Mucosa of rectum (tissue), 2 donors: Measurements from ENCODE around the gene ASF1B.
"Not testable (repeated sequence)": the region's sequence is repeated elsewhere in the genome, so short reads cannot be mapped to it uniquely, and the experiment has no call there.

Experiments
- H3K27ac ChIP-seq, 2 donors: one replicate each; pipeline ENCODE4 v1.7.0; 2013; ENCODE audit warnings: inconsistent platforms in 2 of 2, low read depth in 2 of 2, low read length in 2 of 2
- H3K27me3 ChIP-seq, 2 donors: one replicate each; pipeline ENCODE4 v1.7.0; 2013; ENCODE audit warnings: low read length in 2 of 2; ENCODE audit not compliant: control insufficient read depth in 2 of 2, insufficient read depth in 2 of 2
- H3K36me3 ChIP-seq, 2 donors: one replicate each; pipeline ENCODE4 v1.7.0; 2013; ENCODE audit warnings: low read length in 2 of 2; ENCODE audit not compliant: control insufficient read depth in 2 of 2, insufficient read depth in 2 of 2
- H3K4me1 ChIP-seq, 2 donors: one replicate each; pipeline ENCODE4 v1.7.0; 2013; ENCODE audit warnings: low read length in 2 of 2, mild to moderate bottlenecking in 1 of 2; ENCODE audit not compliant: control insufficient read depth in 2 of 2, insufficient read depth in 2 of 2
- H3K4me3 ChIP-seq, 2 donors: one replicate each; pipeline ENCODE4 v1.7.0; 2013; ENCODE audit warnings: low read length in 2 of 2
- H3K9ac ChIP-seq, 2 donors: one replicate each; pipeline ENCODE4 v1.7.0; 2013; ENCODE audit warnings: low read length in 2 of 2, low read depth in 1 of 2, mild to moderate bottlenecking in 1 of 2
- H3K9me3 ChIP-seq, 2 donors: one replicate each; pipeline ENCODE4 v1.7.0; 2013; ENCODE audit warnings: low read length in 2 of 2; ENCODE audit not compliant: control insufficient read depth in 2 of 2
- donor health status: healthy.
- donor health status: Normal muscosa, but diverticular disease.

Gene ASF1B

DNA sequence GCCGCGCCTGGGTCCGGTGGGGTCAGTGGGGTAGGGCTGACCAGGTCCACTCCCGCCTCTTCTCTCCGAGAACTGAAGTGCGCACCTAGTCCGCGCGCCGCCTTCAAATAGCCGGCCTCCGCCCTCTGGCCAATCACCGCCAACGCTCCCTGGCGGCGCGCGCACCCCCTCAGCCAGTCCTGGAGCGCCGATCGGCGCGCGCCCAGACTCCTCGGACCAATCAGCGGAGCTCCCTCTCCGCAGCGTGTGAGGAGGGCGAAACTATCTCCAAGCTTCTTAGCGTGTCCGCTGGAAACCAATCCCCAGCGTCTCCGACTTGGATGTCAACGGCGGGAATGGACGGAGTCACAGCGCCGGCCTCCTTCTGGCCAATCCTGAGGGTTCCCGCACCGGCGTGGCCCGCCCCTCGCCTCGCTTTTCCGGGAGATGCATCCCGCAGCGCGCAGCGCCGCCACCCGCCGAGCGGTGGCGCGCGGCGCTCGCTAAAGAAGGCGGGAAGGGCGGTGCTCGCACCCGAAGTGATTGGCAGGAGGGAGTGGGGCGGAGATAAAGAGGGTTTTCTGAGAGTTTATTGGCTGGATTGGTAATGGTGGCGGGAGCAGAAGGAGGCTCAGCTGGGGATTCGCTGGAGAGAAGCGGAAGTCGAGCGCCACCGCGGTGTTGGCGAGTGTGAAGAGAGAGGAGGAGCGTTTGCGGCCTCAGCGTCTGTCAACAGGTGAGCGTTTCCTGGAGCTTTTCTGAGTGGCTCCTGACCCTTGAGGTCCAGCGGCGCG, at the start of gene ASF1B:
ASF1B (minus strand) TSS at position 81 of the 773 bp plus-strand sequence. CDS start 133 bp downstream, outside the sequence.
- Histone ChIP-seq H3K9ac (peak within 1 kb of the TSS; percentile 79 to 83), H3K4me1 (peaks cover 0 to 10% of the 10 kb centered on the region in 2 donors), H3K9me3 (no peaks in the 10 kb centered on the region), H3K27me3 (no peaks in the 10 kb centered on the region), H3K36me3 (no peaks in the 10 kb centered on the region), H3K4me3 (peak within 1 kb of the TSS; percentile 81 to 84), H3K27ac (peak within 1 kb of the TSS; percentile 94 to 97)

DNA sequence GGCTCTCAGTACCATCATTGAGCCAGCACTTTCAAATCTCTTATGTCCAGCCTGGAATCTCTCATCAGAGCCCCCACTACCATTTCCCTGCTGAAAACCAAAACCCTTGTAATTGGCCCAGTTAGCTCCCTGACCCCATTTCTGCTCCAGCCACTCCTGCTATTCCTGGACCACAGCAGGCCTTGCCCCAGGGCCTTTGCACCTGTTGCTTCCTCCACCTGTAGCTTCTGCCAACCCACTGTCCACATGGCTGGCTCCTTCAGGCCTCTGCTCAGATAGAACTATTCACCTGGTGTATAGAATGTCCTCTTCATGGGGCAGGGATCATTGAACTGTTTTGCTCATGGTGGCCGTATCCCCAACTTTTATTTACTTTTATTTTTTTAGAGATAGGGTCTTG, 49.3 kb upstream of the ASF1B start:
- not testable (repeated sequence) for H3K4me3 ChIP-seq

DNA sequence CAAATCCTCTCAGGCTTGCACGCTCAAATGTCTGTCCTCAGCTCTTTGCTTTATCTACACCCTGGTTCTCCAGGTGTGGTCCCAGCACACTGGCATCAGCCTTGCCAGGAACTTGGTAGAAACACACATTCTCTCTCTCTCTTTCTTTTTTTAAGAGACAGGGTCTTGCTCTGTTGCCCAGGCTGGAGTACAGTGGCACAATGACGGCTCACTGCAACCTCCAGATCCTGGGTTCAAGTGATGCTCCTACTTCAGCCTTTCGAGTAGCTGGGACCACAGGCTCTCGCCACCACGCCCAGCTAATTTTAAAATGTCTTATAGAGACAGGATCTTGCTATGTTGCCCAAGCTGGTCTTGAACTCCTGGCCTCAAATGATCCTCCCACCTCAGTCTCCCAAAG, 48.8 kb upstream of the ASF1B start:
- Histone ChIP-seq H3K9ac (no peak overlapping the region), H3K4me1 (no peaks in the 10 kb centered on the region), H3K27ac (no peak overlapping the region), H3K36me3 (no peaks in the 10 kb centered on the region), H3K27me3 (no peaks in the 10 kb centered on the region), H3K4me3 (no peak overlapping the region), H3K9me3 (no peaks in the 10 kb centered on the region)

More for the DNA sequence above, 49.3 kb upstream of the ASF1B start:
- H3K27ac ChIP-seq, H3K9me3 ChIP-seq, H3K27me3 ChIP-seq, H3K4me1 ChIP-seq, H3K9ac ChIP-seq, H3K36me3 ChIP-seq: not testable (repeated sequence)

DNA sequence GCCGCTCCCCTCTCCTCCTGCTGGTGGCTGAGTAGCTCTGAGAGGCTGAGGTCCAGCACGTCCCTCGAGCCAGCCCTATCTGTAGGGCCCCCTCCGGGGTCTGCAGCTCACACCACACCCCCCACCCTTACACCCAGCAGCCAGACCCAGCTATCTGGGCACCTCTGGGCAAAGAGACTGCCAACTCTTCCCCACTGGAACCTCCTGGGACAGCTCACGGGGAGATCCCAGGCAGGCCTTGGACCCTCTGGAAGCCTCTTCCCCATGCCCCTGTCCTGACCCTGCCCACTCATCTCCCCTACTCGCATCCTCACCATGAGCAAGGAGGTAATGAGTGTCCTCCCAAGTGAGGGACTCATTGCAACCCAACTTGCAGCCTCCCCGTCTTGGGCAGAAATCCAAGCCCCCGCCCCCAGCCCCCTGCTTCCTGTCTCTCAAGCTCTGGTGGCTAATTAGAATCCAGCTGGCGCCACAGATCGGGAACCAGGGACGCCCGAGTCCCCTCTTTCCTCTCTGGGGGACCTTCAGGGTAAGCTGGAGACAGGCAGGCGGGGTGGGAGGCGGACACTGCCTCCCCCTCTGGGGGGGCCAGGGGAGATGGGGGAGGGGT, 47.5 kb upstream of the ASF1B start:
- no peaks in the 10 kb centered on the region for H3K4me1 ChIP-seq
- no peaks in the 10 kb centered on the region for H3K36me3 ChIP-seq
- no peaks in the 10 kb centered on the region for H3K9me3 ChIP-seq
- H3K27me3 ChIP-seq: no peaks in the 10 kb centered on the region
- H3K27ac ChIP-seq: no peak overlapping the region
- H3K4me3 ChIP-seq: no peak overlapping the region
- no peak overlapping the region for H3K9ac ChIP-seq

DNA sequence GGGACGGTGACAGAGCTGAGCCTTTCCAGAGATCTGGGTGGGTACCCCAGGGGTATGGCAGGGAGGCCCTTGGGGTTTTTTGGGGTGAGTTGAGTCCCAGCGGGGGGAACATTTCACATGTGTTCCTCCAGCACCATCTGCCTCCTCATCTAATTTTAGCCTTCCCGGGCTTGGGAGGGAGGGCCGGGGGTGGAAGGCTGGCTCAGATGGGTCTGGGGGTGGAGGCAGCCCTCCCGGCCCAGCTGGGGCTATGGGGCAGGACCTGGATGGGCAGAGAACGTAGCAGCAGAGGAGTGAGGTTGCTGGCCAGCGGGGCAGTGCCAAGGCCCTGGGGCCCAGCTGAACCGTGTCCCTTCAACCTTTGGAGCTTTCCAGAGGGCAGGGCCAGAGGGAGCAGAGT, 46.1 kb upstream of the ASF1B start:
- Histone ChIP-seq H3K27ac (no peak overlapping the region), H3K27me3 (no peaks in the 10 kb centered on the region), H3K36me3 (no peaks in the 10 kb centered on the region), H3K9ac (no peak overlapping the region), H3K4me1 (no peaks in the 10 kb centered on the region), H3K4me3 (no peak overlapping the region), H3K9me3 (no peaks in the 10 kb centered on the region)

DNA sequence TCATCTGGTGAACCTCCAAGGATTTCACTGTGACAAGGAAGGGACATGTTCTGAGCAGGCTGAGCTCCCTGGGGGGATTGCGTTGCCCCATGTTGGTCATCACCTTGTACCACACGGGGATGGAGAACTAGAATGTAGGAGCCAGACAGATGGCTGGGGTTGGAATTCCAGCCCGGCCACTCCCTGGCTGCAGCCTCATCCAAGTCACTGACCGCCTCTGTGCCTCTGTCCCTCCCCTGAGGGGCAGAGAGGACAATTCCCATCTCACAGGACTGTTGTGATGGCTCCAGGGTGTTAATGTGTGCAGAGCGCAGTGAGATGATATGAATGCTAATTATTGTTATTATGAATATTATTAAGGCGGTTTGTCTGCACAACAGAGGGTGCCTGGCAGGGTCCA, 45.5 kb upstream of the ASF1B start:
- Histone ChIP-seq H3K27me3 (no peaks in the 10 kb centered on the region), H3K9me3 (no peaks in the 10 kb centered on the region), H3K4me1 (no peaks in the 10 kb centered on the region), H3K4me3 (no peak overlapping the region), H3K9ac (no peak overlapping the region), H3K36me3 (peaks cover 0 to 4% of the 10 kb centered on the region in 2 donors), H3K27ac (no peak overlapping the region)

DNA sequence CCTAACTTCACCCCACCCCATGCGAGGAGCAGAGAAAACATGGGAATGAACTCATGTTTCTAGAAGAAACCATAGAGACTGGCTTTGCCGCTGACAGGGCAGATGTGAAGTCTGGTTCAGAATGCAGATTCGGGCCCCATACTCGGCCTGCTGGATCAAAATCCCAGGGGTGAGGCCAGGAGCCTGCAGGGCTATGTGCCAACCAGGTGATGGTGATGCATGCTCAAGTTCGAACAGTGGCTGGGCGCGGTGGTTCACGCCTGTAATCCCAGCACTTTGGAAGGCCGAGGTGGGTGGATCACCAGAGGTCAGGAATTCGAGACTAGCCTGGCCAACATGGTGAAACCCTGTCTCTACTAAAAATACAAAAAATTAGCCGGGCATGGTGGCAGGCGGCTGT, 44.8 kb upstream of the ASF1B start:
- H3K9me3 ChIP-seq, H3K36me3 ChIP-seq, H3K4me1 ChIP-seq, H3K27me3 ChIP-seq, H3K27ac ChIP-seq, H3K9ac ChIP-seq, H3K4me3 ChIP-seq: not testable (repeated sequence)

DNA sequence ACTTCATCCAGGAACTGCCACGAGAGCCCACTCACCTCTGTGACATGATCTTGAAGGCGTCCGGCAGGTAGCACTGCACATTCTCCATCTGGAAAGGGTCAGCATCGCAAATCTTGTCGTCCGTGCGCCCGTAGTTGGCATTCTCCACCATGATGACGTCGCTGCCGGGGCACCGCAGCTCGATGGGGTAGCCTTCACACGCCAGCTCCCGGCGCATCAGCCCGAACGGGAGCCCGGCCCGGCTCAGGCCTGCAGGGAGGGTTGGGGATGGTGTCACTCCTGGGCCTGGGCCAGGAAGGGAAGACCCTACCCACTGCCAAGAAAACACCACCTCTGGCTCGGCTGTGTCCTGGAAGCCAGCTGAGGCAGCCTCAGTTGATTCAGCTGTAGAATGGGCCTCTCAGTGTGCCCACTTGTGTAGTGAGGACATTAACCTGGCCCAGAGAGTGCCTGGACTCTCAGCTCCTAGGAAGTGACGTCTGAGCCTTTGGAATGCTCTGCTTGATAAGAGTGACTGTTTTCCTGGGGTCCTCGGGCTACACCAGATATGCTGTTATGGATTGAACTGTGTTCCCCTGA, 41.2 kb upstream of the ASF1B start:
- Histone ChIP-seq H3K4me3 (no peak overlapping the region), H3K36me3 (peaks cover 0 to 4% of the 10 kb centered on the region in 2 donors), H3K27ac (no peak overlapping the region), H3K4me1 (no peaks in the 10 kb centered on the region), H3K9ac (no peak overlapping the region), H3K27me3 (no peaks in the 10 kb centered on the region), H3K9me3 (no peaks in the 10 kb centered on the region)

DNA sequence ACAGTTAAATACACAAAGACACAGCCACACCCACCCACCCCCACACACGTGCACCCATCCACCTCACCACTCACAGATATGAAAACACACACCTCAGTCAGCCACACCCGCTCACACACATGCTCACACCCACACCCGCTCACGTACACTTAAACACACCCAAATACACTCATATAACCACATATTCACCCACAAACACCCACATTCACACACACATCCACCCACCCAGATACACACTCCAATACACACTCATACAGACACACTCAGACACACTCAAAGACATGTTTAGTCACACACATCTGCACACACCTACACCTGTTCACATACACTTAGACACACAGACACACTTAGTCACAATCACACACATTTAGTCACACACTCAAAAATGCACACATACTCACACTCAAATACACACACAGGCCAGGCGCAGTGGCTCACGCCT, 39.0 kb upstream of the ASF1B start:
- Histone ChIP-seq H3K27ac (no peak overlapping the region), H3K27me3 (no peaks in the 10 kb centered on the region), H3K9me3 (no peaks in the 10 kb centered on the region), H3K4me3 (no peak overlapping the region), H3K36me3 (peaks cover 10 to 14% of the 10 kb centered on the region in 2 donors), H3K9ac (no peak overlapping the region), H3K4me1 (no peaks in the 10 kb centered on the region)

DNA sequence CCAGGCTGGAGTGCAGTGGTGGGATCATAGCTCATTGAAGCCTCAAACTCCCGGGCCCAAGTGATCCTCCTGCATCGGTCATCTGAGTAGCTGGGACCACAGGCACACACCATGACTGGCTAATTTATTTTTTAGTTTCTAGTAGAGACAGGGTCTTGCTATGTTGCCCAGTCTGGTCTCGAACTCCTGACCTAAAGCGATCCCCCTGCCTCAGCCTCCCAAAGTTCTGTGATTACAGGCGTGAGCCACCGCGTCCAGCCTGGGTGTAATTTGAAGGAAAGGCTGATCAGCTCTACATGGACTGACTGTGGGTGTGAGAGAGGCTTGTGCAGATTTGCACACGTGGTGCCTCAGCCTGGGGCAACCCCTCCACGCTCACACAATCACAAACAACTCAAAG, 38.5 kb upstream of the ASF1B start:
- H3K4me3 ChIP-seq: no peak overlapping the region
- H3K27ac ChIP-seq: no peak overlapping the region
- no peak overlapping the region for H3K9ac ChIP-seq
- H3K9me3 ChIP-seq: no peaks in the 10 kb centered on the region
- H3K27me3 ChIP-seq: no peaks in the 10 kb centered on the region
- no peaks in the 10 kb centered on the region for H3K4me1 ChIP-seq
- H3K36me3 ChIP-seq: peaks cover 13 to 18% of the 10 kb centered on the region in 2 donors
